Body of pancreas (tissue), 4 donors: ENCODE results near the gene PGLYRP4.

Source experiments
- POLR2A ChIP-seq, 3 donors: fragments of 450-650 bp; IDR thresholded peaks; one replicate each; pipeline ENCODE4 v1.6.1; 2016; ENCODE audit warnings: antibody characterized with exemption in 3 of 3, mild to moderate bottlenecking in 2 of 3
- TF ChIP-seq, protein P1 (sequence below), 7 experiments: fragments of 450-650 bp in 4 of 7; fragments of 200-600 bp in 3 of 7; sonication (generic) in 3 of 7; IDR thresholded peaks; one replicate each; pipeline ENCODE4 v1.5.1; 2016 to 2019; ENCODE audit warnings: antibody characterized with exemption in 7 of 7

DNA sequence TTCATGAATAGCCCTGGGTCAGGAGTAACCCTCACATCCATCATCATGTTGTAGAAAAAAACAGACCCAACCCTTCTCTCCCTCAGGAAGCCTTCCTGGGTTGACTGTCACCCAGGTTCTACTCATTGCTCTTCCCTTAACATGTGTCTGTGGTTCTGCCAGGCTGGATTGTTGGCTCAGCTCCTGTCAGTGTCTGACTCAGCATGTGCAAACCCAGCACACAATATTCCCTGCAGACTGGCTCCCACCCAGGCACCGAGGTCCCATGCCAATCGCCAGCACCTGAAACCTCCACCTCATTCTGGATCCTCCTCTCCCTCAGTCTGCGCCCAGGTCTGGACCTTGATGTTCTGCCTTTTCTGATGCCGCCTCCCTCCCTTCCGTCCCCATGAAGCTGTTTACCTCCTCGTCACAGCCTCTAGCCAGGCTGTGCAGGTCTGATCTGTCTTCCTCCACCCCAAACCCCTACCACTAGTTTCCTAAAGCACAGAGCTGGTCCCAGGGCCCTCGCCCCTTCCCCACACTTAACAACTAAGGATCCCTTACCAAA, 46.6 kb upstream of the PGLYRP4 start:
- TF ChIP-seq, protein P1, sequence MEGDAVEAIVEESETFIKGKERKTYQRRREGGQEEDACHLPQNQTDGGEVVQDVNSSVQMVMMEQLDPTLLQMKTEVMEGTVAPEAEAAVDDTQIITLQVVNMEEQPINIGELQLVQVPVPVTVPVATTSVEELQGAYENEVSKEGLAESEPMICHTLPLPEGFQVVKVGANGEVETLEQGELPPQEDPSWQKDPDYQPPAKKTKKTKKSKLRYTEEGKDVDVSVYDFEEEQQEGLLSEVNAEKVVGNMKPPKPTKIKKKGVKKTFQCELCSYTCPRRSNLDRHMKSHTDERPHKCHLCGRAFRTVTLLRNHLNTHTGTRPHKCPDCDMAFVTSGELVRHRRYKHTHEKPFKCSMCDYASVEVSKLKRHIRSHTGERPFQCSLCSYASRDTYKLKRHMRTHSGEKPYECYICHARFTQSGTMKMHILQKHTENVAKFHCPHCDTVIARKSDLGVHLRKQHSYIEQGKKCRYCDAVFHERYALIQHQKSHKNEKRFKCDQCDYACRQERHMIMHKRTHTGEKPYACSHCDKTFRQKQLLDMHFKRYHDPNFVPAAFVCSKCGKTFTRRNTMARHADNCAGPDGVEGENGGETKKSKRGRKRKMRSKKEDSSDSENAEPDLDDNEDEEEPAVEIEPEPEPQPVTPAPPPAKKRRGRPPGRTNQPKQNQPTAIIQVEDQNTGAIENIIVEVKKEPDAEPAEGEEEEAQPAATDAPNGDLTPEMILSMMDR (IDR thresholded peaks at IDR 0.05), result no peak
- TF ChIP-seq POLR2A (IDR thresholded peaks at IDR 0.05), result no peak
